Renal pelvis (tissue), 4 donors: Measurements from ENCODE around the gene BEAN1. TPM values are rescaled to one million over a fixed set of nuclear protein-coding genes. Genes with fewer than 3 reads are reported as not detected.

ENCODE experiments used
- DNase-seq: peaks from one replicate; pipeline ENCODE4 v3.0.0-alpha.2; 2013
- polyA plus RNA-seq, 3 donors: library from polyadenylated mRNA; unstranded; fragments of 120-200 nt; gene quantifications; one replicate each; pipeline ENCODE4 v1.2.1, GENCODE V29; 2013; ENCODE audit not compliant: insufficient read length in 3 of 3

The BEAN1 gene
- polyA plus RNA-seq, 3 donors, result 1.5 to 3.8 (median 3.4) TPM

- DNase-seq, result no peak
Measured at GRCh38 chr16:66416939-66417700, 10.0 kb upstream of the BEAN1 start.

- DNase-seq, result no peak
Measured at GRCh38 chr16:66418165-66418962, 8.7 kb upstream of the BEAN1 start.

- DNase-seq, result no peak
Measured at GRCh38 chr16:66419527-66419926, 7.6 kb upstream of the BEAN1 start.

GRCh38 chr16:66420396-66420795 is 6.7 kb upstream of the BEAN1 start:
- no peak for DNase-seq

- DNase-seq, result no peak
Measured at GRCh38 chr16:66421891-66422290, 5.2 kb upstream of the BEAN1 start.

- no peak for DNase-seq
Measured at GRCh38 chr16:66422366-66422765, 4.7 kb upstream of the BEAN1 start.

- DNase-seq, result no peak
Measured at GRCh38 chr16:66423177-66423576, 3.9 kb upstream of the BEAN1 start.

- DNase-seq, result no peak
Measured at GRCh38 chr16:66425651-66426050, 1.4 kb upstream of the BEAN1 start.

- DNase-seq, result no peak
Measured at GRCh38 chr16:66426112-66427035, 721 bp upstream of the BEAN1 start.

- DNase-seq, result no peak
Measured at GRCh38 chr16:66427871-66428681, 981 bp downstream of the BEAN1 start.

GRCh38 chr16:66428682-66429251 is 1.7 kb downstream of the BEAN1 start:
- no peak for DNase-seq

- DNase-seq, result no peak
Measured at GRCh38 chr16:66429290-66429962, 2.3 kb downstream of the BEAN1 start.

- DNase-seq, result no peak
Measured at GRCh38 chr16:66430214-66430613, 3.1 kb downstream of the BEAN1 start.

- no peak for DNase-seq
Measured at GRCh38 chr16:66431760-66432159, 4.7 kb downstream of the BEAN1 start.

- no peak for DNase-seq
Measured at GRCh38 chr16:66432429-66432828, 5.3 kb downstream of the BEAN1 start.

GRCh38 chr16:66434619-66435430 is 7.7 kb downstream of the BEAN1 start:
- no peak for DNase-seq

- DNase-seq, result no peak
Measured at GRCh38 chr16:66435896-66436295, 8.8 kb downstream of the BEAN1 start.

GRCh38 chr16:66437391-66437945 is 10.4 kb downstream of the BEAN1 start:
- no peak for DNase-seq

GRCh38 chr16:66438536-66438935 is 11.4 kb downstream of the BEAN1 start:
- DNase-seq, result no peak
